NT2/D1 (cell line): ENCODE measurements around the gene FAM187B.

Experiments used
- SUZ12 ChIP-seq: IDR thresholded peaks from 2 replicates; pipeline ENCODE4 v1.6.1; 2011; ENCODE audit not compliant: insufficient read length, insufficient read depth; ENCODE audit errors: extremely low read depth
- YY1 ChIP-seq: IDR thresholded peaks from 2 replicates; pipeline ENCODE4 v1.6.1; 2011; ENCODE audit not compliant: insufficient read length, insufficient read depth

GRCh38 chr19:35224681-35225571 lies 3.6 kb downstream of the FAM187B start:
- TF ChIP-seq SUZ12 (no peak), YY1 (no peak)
